Lower lobe of right lung (tissue), 2 donors: ENCODE measurements around the gene RBCK1. TPM values are rescaled to one million over a fixed set of nuclear protein-coding genes. Genes with fewer than 3 reads are reported as not detected.

Source experiments
- ATAC-seq, 2 donors: fragments of 200-7000 bp; cut with Tn5 transposase; one replicate each; pipeline ENCODE4 v1.9.1; 2020 to 2022; ENCODE audit warnings: mild to moderate bottlenecking in 2 of 2, moderate library complexity in 2 of 2
- DNase-seq: peaks from one replicate; pipeline ENCODE4 v3.0.0-alpha.2; 2020
- H3K27ac ChIP-seq: fragments of 200-600 bp; one replicate; pipeline ENCODE4 v1.8.0; 2022
- H3K27me3 ChIP-seq: fragments of 200-600 bp; one replicate; pipeline ENCODE4 v1.8.0; 2022; ENCODE audit warnings: low read depth
- H3K36me3 ChIP-seq: fragments of 200-600 bp; one replicate; pipeline ENCODE4 v1.8.0; 2022; ENCODE audit warnings: mild to moderate bottlenecking
- H3K4me1 ChIP-seq: fragments of 200-600 bp; one replicate; pipeline ENCODE4 v1.8.0; 2022
- H3K4me3 ChIP-seq: fragments of 200-600 bp; one replicate; pipeline ENCODE4 v1.8.0; 2022; ENCODE audit warnings: mild to moderate bottlenecking
- H3K9me3 ChIP-seq: fragments of 200-600 bp; one replicate; pipeline ENCODE4 v1.8.0; 2022
- CTCF ChIP-seq: fragments of 200-600 bp; IDR thresholded peaks from one replicate; pipeline ENCODE4 v1.8.0; 2022; ENCODE audit warnings: antibody characterized with exemption, mild to moderate bottlenecking
- intact Hi-C: fragments of 100-400 bp; cut with DNase I; formaldehyde crosslinking; loops from one replicate; pipeline ENCODE4 v1.11.0; 2022
- total RNA-seq: library from RNA; stranded (reverse); fragmentation: NEBNext Ultra II Directional; extraction: Animal tissue kit (Norgen Biotek cat#: 25700); gene quantifications from one replicate; pipeline ENCODE4 v1.2.1, GENCODE V29; 2021
- donor health status: DM: no; HTN: yes; CAD: no; lungs with severe emphysema.

The RBCK1 gene
- total RNA-seq, 1 donor from 2014 or later = 95.7 TPM

DNA sequence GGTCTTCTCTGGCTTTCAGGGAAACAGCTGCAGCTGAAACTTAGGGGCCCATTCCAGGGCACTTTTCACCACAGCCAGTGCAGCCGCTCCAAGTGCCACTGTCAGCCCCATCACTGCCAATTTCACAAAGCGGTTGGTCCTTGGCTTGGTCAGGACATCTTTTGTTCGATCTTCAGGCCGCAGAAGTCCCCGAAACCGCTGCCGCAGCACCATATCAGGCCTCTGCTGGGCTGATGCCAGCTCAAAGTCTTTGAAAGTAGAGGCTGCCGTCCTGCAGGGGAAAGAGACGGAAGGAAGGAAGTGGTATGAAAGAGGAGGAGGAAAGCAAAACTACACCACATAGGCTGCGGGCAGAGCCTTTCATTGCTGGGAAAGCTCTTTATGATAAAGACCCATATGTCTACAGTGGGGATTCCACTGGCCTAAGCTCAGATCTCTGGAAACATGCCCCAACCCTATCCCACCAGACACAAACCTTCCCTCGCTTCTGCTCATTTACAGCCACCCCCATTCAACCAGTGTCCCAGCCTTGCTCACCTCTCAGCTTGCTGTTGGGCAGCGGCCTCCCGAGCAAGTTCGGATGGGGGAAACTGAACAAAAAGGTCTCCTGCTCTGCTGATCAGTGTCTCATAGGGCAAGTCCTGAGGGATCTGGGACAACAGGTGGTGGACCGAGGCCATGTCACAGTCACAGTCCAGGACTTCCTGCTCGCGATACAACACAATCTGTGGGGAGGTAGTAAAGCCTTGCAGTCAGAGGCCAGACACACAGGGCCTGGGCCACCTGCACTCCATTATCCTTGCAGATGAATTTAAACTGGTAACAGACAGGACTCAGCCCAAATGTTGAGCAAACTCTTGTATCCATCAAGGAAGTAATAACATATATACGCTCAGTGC lies 30.7 kb downstream of the RBCK1 start:
- no peaks in the 10 kb centered on the region for H3K9me3 ChIP-seq
- H3K27me3 ChIP-seq = no peaks in the 10 kb centered on the region
- H3K27ac ChIP-seq = peak overlapping the region; percentile 46
- H3K4me3 ChIP-seq = no peak overlapping the region
- intact Hi-C loops = no loop called here
- DNase-seq = no peak
- H3K36me3 ChIP-seq = peaks cover 99% of the 10 kb centered on the region
- ATAC-seq = peak; percentile 56 to 59
- TF ChIP-seq CTCF = no peak
- H3K4me1 ChIP-seq = peaks cover 17% of the 10 kb centered on the region

DNA sequence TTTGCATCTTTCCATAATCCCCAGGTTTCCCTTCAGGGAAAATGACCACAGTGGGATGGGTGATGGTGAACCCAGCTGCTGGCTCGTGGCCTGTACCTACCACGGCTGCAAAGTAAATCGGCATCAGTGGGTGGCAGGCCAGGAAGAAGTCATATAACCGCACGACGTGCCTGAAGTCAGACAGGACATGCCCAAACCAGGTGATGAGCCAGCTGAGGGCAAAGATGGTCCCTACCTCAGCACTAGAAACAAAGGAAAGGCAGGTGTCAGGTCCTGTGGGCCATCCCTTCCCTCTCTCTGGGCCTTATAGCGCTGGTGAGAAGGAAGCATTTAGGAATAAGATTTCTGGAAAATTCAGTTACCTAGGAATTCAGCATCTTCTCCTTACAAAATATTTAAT lies 32.0 kb downstream of the RBCK1 start:
- Histone ChIP-seq H3K27me3 (no peaks in the 10 kb centered on the region), H3K4me3 (no peak overlapping the region), H3K4me1 (peaks cover 27% of the 10 kb centered on the region), H3K27ac (no peak overlapping the region), H3K36me3 (peaks cover 100% of the 10 kb centered on the region), H3K9me3 (no peaks in the 10 kb centered on the region)
- TF ChIP-seq CTCF = no peak
- ATAC-seq (no peak), DNase-seq (no peak)
- intact Hi-C loops = no loop called here

- TF ChIP-seq CTCF = no peak
- intact Hi-C loops = no loop called here
- Histone ChIP-seq H3K27ac (no peak overlapping the region), H3K4me3 (no peak overlapping the region), H3K4me1 (peaks cover 32% of the 10 kb centered on the region), H3K36me3 (peaks cover 100% of the 10 kb centered on the region), H3K27me3 (no peaks in the 10 kb centered on the region), H3K9me3 (no peaks in the 10 kb centered on the region)
- ATAC-seq = no peak
- DNase-seq = no peak
Measured at GRCh38 chr20:440636-441035, 32.5 kb downstream of the RBCK1 start.

GRCh38 chr20:443223-443775 lies 35.2 kb downstream of the RBCK1 start:
- H3K36me3 ChIP-seq = peaks cover 97% of the 10 kb centered on the region
- intact Hi-C loops = no loop called here
- ATAC-seq (no peak), DNase-seq (no peak)
- no peak overlapping the region for H3K4me3 ChIP-seq
- no peak for TF ChIP-seq CTCF
- no peak overlapping the region for H3K27ac ChIP-seq
- no peaks in the 10 kb centered on the region for H3K9me3 ChIP-seq
- no peaks in the 10 kb centered on the region for H3K27me3 ChIP-seq
- H3K4me1 ChIP-seq = peaks cover 37% of the 10 kb centered on the region

DNA sequence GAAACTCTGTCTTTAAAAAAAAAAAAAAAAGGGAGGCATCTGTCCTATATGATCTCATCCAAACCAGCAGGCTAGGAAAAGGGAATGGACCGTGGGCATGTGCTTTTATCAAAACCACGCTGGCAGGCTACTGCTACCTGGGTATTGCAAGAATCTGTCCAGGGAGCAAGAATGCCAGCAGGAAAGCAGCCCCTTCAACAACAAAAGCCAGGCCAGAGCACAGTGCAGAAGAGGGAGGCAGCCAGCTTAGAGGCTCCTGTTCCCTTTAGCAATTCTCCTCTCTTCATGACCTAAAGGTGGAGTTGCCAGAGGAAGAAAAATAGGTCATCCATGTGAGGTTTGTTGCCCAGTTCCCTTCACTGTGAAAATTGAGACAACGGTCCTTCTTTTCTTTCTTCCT lies 36.0 kb downstream of the RBCK1 start:
- Histone ChIP-seq H3K27ac (no peak overlapping the region), H3K36me3 (peaks cover 88% of the 10 kb centered on the region), H3K9me3 (no peaks in the 10 kb centered on the region), H3K27me3 (no peaks in the 10 kb centered on the region), H3K4me1 (peaks cover 29% of the 10 kb centered on the region), H3K4me3 (no peak overlapping the region)
- DNase-seq (no peak), ATAC-seq (no peak)
- intact Hi-C loops = no loop called here
- TF ChIP-seq CTCF = no peak
